ENCODE measurements around the gene ZNF521.

The ZNF521 gene

DNA sequence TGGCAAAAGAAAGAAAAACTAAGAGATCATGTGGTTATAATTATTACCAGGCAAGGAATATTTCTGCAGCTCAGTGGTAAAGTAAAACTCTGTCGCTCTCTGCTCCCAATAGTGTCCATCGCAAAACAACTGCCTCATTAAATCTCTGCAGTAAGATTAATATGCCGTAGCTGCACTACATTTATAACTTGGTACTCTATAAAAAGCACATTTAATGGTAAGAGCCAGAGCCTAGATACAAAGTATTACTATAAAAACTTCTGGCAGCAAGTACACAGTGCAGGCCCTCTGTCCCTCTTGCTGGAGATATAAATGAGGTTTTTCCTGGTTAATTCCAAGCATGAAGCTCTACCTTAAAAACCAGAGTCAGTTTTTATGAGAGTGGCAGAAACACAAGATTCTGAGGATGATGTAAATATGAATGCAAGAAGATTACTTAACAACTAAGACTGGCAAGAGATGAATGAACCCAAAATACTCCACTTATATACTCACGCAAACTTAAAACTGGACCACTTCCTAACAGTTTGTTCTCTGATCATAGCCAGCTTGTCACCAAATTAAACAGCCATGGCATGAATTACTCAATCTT lies 25.5 kb downstream of the ZNF521 start:
- in situ Hi-C loops (cut with MboI; ENCODE audit: low pct_unique_long_range_greater_than_20kb, low sequenced_read_pairs, unreplicated experiment), result no loop called here
- TF ChIP-seq, protein P1, sequence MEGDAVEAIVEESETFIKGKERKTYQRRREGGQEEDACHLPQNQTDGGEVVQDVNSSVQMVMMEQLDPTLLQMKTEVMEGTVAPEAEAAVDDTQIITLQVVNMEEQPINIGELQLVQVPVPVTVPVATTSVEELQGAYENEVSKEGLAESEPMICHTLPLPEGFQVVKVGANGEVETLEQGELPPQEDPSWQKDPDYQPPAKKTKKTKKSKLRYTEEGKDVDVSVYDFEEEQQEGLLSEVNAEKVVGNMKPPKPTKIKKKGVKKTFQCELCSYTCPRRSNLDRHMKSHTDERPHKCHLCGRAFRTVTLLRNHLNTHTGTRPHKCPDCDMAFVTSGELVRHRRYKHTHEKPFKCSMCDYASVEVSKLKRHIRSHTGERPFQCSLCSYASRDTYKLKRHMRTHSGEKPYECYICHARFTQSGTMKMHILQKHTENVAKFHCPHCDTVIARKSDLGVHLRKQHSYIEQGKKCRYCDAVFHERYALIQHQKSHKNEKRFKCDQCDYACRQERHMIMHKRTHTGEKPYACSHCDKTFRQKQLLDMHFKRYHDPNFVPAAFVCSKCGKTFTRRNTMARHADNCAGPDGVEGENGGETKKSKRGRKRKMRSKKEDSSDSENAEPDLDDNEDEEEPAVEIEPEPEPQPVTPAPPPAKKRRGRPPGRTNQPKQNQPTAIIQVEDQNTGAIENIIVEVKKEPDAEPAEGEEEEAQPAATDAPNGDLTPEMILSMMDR (IDR thresholded peaks at IDR 0.05; ENCODE audit: extremely low read depth, insufficient read depth, missing control alignments), result no peak
- DNase-seq (ENCODE audit: low spot score), result no peak

DNA sequence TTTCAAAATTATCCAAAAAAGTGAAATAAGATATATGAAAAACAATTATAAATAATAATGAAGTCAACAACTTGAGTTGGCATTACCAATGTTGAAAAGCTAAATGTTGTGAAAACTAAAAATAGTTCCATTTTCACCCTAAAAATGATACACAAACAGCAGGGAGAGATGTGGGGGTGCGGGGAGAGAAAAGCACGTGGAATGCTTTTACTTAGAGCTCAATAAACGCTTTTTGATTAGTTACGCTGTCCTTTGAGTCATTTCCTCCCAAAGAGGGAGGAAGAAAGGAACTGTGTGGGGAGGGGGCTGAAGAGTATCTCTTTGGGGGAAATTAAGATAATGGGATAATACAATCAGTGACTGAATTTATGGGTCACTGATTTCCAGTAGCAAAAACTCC lies 29.2 kb downstream of the ZNF521 start:
- in situ Hi-C loops (cut with MboI; ENCODE audit: low pct_unique_long_range_greater_than_20kb, low sequenced_read_pairs, unreplicated experiment), result no loop called here
- no peak for DNase-seq (ENCODE audit: low spot score)
- TF ChIP-seq, protein P1 (IDR thresholded peaks at IDR 0.05; ENCODE audit: extremely low read depth, insufficient read depth, missing control alignments), result no peak

DNA sequence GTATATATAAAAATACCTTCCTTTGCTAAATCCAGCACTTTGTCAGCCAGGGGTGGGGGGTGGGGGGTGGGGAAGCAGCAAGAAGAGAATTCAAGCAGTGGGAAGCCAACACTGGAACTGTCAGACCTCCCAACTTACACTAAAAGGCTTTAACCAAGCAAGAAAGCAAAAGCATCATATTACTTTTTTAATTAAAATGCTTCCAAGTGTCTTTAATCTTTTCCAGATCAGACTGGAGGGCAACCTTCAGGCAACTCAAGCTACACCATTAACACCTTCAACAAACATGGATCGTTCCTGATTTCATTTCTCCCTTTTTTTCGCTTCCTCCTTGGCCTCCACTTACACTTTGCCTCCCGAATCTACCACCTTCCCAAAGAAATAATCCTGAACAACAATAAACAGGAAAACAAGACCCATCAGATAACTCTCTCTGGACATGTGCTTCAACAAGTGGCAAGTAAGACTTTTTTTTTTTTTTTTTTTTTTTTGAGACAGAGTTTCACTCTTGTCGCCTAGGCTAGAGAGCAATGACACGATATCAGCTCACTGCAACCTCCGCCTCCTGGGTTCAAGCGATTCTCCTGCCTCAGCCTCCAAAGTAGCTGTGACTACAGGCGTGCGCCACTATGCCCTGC lies 35.5 kb downstream of the ZNF521 start:
- in situ Hi-C loops (cut with MboI; ENCODE audit: low pct_unique_long_range_greater_than_20kb, low sequenced_read_pairs, unreplicated experiment), result no loop called here
- TF ChIP-seq, protein P1 (IDR thresholded peaks at IDR 0.05; ENCODE audit: extremely low read depth, insufficient read depth, missing control alignments), result no peak
- no peak for DNase-seq (ENCODE audit: low spot score)

DNA sequence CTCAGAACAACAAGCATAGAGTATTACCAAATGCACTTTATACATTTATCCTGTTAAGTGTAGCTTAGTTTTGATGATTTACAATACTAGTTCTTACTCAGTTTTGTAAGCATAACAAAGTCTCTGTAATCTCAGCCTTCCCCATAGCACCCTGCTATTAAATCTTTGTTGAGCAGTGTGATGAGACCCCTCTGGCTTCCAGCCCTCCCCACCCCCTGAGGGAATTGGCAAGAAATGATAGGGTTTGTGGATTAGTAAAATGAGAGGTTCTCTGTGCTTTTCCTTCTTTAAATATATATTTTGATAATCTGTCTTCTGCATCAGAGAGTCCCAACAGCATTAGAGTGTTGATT lies 37.2 kb downstream of the ZNF521 start:
- in situ Hi-C loops (cut with MboI; ENCODE audit: low pct_unique_long_range_greater_than_20kb, low sequenced_read_pairs, unreplicated experiment), result no loop called here
- no peak for DNase-seq (ENCODE audit: low spot score)
- TF ChIP-seq, protein P1 (IDR thresholded peaks at IDR 0.05; ENCODE audit: extremely low read depth, insufficient read depth, missing control alignments), result no peak

DNA sequence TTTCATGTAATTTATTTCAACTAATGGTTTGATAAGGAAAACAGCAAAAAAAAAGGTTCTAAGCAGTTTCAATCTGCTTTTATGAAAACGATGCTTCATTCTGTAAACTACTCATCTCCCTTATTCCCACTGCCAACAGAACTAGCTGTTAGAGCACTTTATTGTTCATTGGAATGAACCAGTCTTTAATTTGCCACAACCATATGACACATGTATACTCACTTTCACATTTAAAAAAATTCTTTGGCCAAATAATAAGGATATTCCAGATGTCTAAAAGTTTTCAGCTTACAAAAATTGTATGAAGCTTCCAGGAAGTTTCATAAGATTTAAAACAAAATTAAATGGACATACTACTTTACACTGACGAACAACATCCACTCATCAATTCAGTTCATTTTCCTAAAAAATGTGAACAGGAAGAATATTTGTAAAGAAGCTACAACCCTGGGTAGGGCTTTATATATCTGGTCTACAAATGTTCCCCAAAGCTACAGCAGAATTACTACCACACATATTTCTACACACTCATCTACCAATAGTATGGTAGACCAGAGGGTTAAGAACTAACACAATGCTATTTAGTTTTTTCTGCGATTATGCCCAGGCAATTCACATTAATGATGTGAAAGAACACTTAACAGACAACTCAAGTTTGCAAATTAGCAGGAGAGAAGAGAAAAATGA lies 37.7 kb downstream of the ZNF521 start:
- TF ChIP-seq, protein P1 (IDR thresholded peaks at IDR 0.05; ENCODE audit: extremely low read depth, insufficient read depth, missing control alignments), result no peak
- no peak for DNase-seq (ENCODE audit: low spot score)
- in situ Hi-C loops (cut with MboI; ENCODE audit: low pct_unique_long_range_greater_than_20kb, low sequenced_read_pairs, unreplicated experiment), result no loop called here

DNA sequence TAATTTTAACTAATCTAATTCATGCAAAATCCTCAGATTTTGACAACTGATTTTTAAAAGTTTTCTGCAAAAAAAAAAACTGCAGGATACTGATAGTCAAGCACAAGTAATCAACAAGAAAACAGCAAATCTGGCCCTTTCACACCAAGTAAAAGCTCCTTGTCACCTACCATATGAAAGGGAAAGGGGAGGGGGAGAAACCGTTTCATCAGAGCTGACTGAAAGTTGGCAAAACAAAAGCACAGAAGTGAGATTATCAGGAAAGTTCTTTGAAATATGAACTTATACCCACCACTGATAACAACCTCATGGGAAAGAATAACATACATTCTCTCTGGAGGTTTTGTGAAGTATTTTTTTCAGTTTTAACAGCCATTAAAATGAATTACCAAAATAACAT lies 38.7 kb downstream of the ZNF521 start:
- in situ Hi-C loops (cut with MboI; ENCODE audit: low pct_unique_long_range_greater_than_20kb, low sequenced_read_pairs, unreplicated experiment), result no loop called here
- no peak for DNase-seq (ENCODE audit: low spot score)
- TF ChIP-seq, protein P1 (IDR thresholded peaks at IDR 0.05; ENCODE audit: extremely low read depth, insufficient read depth, missing control alignments), result no peak
